Epithelial cell of esophagus (primary cell): ENCODE results near the gene MAP1LC3B2.

Source experiments
- DNase-seq: peaks from one replicate; pipeline ENCODE4 v3.0.0; 2010; ENCODE audit warnings: low read depth
- H3K4me3 ChIP-seq: 2 replicates; pipeline ENCODE4 v1.5.1; 2011; ENCODE audit warnings: mild to moderate bottlenecking, low read length, control low read depth
- CTCF ChIP-seq: IDR thresholded peaks from 2 replicates; pipeline ENCODE4 v1.5.1; 2011; ENCODE audit warnings: low read depth, mild to moderate bottlenecking, low read length, control low read depth, inconsistent platforms; ENCODE audit not compliant: insufficient read depth; ENCODE audit errors: missing control alignments

MAP1LC3B2 gene

DNA sequence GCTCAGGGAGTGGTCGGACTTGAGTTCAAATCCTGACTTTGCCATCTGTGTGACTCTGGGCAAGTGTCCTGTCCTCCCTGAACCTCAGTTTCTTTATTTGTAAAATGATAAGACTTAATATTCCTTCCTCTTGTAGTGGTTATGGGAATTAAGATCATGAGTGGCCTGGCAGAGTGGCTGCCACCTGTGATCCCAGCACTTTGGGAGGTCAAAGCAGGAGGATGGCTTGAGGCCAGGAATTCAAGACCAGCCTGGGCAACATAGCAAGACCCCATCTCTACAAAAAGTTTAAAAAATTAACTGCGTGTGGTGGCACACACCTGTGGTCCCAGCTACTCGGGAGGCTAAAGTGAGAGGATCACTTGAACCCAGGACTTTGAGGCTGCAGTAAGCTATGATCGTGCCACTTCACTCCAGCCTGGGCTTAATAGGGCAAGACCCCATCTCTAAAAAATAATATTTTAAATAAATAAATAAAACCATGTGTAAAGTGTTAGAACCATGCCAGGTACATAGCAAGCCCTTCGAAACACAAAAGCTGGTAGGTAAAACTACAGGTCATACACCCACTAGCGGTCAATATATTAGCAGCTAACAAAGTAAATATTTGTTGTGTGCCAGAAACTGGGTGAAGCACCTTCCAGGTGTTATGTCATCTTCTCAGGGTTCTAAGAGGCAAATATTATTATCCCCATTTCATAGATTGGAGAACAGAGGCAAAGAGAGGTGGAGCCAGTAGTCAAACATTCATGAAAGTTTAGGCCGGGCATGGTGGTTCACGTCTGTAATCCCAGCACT lies 17.4 kb upstream of the MAP1LC3B2 start:
- no peak overlapping the region for H3K4me3 ChIP-seq
- no peak for DNase-seq
- no peak for TF ChIP-seq CTCF

GRCh38 chr12:116542345-116542956 lies 16.7 kb upstream of the MAP1LC3B2 start:
- DNase-seq, result no peak
- no peak overlapping the region for H3K4me3 ChIP-seq
- TF ChIP-seq CTCF, result no peak

DNA sequence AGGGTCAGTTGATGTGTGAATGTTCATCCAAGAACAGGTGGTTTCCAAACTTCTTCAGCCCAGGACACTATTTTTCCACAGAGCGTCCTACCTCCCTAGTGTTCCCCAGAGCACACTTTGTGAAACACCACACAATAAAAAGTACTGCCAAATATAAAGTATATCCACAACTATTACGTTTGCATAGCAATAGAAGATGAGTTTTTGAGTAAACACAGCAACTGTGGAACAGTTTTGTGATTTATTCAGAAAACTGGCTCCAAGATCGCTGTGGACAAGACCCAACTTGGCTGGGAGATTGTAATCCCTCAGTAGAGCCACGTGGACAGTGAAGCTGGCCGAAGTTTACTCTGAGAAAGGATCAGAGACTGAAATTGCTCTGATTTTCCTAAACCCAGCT lies 14.5 kb upstream of the MAP1LC3B2 start:
- DNase-seq, result peak; percentile 35
- TF ChIP-seq CTCF, result no peak
- no peak overlapping the region for H3K4me3 ChIP-seq

DNA sequence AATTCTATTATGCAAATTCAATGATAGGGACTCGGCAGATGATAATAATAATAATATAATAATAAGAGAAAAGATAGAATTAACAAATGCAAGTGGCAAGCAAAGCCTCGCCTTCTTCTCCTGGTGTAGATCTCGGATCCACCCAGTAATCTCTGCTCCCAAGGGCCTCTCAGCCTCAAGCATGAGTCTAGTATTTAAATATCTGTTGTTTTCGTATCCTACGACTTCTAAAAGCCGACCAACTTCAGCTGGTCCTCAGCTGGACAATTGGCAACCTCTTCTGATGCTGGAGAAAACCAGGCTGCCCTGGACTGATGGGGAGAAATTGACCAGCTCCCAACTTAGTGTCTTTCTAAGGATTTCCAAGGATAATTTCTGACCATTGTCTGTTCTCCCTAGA lies 14.0 kb upstream of the MAP1LC3B2 start:
- DNase-seq, result no peak
- no peak overlapping the region for H3K4me3 ChIP-seq
- TF ChIP-seq CTCF, result no peak

DNA sequence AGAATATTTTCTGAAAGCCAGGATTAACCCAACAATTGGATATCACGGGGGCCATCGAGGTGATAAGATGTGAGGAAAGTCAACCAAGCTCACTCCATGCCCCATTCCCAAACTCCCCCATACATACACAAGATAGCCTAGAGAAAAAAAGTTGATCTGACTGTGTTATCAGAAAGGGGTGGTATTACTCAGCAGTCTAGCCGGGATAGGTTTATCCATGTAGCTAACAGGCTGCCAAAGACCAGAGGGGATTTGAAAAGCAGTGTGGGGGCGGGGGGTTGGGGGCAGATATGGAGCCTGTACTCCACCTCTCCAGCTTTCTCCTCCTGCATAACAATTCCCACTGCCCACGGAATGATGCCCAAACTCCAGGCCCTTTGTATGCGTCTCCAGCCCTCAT lies 13.2 kb upstream of the MAP1LC3B2 start:
- TF ChIP-seq CTCF, result no peak
- DNase-seq, result no peak
- H3K4me3 ChIP-seq, result no peak overlapping the region

DNA sequence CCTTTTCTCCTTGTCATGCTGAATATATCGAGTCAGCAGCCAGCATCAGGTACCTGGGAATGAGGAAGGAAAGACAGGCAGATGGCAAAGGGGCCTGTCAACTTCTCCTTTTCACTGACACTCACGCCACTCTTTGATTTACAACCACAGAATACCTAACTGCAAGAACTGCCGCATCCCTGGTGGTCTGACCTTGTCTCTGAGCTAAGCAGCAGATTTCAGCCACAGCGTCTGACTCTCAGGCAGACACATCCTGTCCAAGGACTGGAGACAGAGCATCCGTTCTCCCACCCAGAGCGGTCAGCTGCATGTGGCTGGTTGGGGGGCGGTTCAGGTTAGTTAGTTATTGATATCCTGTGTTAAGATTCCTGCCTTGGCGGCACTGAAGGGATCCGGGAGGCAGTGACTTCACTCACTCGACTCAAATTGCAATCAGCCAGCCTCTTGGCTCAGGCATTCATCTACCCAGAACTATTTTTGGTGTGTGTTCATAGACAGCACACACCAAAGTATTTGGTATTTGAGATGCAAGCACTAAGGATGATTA lies 11.2 kb upstream of the MAP1LC3B2 start:
- H3K4me3 ChIP-seq, result no peak overlapping the region
- DNase-seq, result no peak
- TF ChIP-seq CTCF, result no peak
